SK-N-SH treated with all-trans-retinoic acid at 6 μM for 48 hours (cell line): ENCODE measurements around the gene CYBC1.
A peak's percentile ranks its signal among the peaks of the same experiment; 100 is the strongest.

ENCODE experiments used
- ATAC-seq: fragments of 200-7000 bp; cut with Tn5 transposase; 3 replicates; pipeline ENCODE4 v1.9.1; 2020; ENCODE audit warnings: mild to moderate bottlenecking, moderate library complexity
- ARNTL ChIP-seq: fragments of 450-650 bp; formaldehyde crosslinking; IDR thresholded peaks from 2 replicates; pipeline ENCODE4 v1.5.0; 2020; ENCODE audit warnings: low read depth, mild to moderate bottlenecking, moderate library complexity, borderline replicate concordance
- CSDC2 ChIP-seq: fragments of 250-450 bp; sonication (Bioruptor Pico); IDR thresholded peaks from 2 replicates; pipeline ENCODE4 v1.5.0; 2020; ENCODE audit warnings: mild to moderate bottlenecking, moderate library complexity
- CSRNP3 ChIP-seq: fragments of 250-450 bp; sonication (Bioruptor Pico); IDR thresholded peaks from 2 replicates; pipeline ENCODE4 v1.5.1; 2021; ENCODE audit warnings: mild to moderate bottlenecking, moderate library complexity
- ISL1 ChIP-seq: fragments of 250-450 bp; sonication (Bioruptor Pico); IDR thresholded peaks from 2 replicates; pipeline ENCODE4 v2.1.2; 2022; ENCODE audit warnings: mild to moderate bottlenecking, moderate library complexity
- OSR1 ChIP-seq: fragments of 250-450 bp; sonication (Bioruptor Pico); IDR thresholded peaks from 2 replicates; pipeline ENCODE4 v1.8.0; 2022; ENCODE audit warnings: moderate library complexity, mild to moderate bottlenecking, inconsistent platforms
- PATZ1 ChIP-seq: fragments of 250-450 bp; sonication (Bioruptor Pico); IDR thresholded peaks from 2 replicates; pipeline ENCODE4 v1.8.0; 2020; ENCODE audit warnings: mild to moderate bottlenecking, moderate library complexity, borderline replicate concordance
- POU6F1 ChIP-seq: fragments of 250-450 bp; sonication (Bioruptor Pico); IDR thresholded peaks from 2 replicates; pipeline ENCODE4 v1.8.0; 2021; ENCODE audit warnings: low read depth, mild to moderate bottlenecking, moderate library complexity, borderline replicate concordance
- PPARA ChIP-seq: fragments of 250-450 bp; sonication (Bioruptor Pico); IDR thresholded peaks from 2 replicates; pipeline ENCODE4 v1.5.0; 2020; ENCODE audit warnings: mild to moderate bottlenecking, borderline replicate concordance
- RARB ChIP-seq: fragments of 250-450 bp; sonication (Bioruptor Pico); IDR thresholded peaks from 2 replicates; pipeline ENCODE4 v1.8.0; 2021; ENCODE audit warnings: mild to moderate bottlenecking, moderate library complexity
- SNAI2 ChIP-seq: fragments of 250-450 bp; sonication (Bioruptor Pico); IDR thresholded peaks from 2 replicates; pipeline ENCODE4 v1.5.0; 2020; ENCODE audit warnings: mild to moderate bottlenecking, moderate library complexity
- TCF4 ChIP-seq: fragments of 250-450 bp; sonication (Bioruptor Pico); IDR thresholded peaks from 2 replicates; pipeline ENCODE4 v1.8.0; 2021; ENCODE audit warnings: mild to moderate bottlenecking, moderate library complexity, borderline replicate concordance
- TOX ChIP-seq: fragments of 250-450 bp; sonication (Bioruptor Pico); IDR thresholded peaks from 2 replicates; pipeline ENCODE4 v1.8.0; 2021; ENCODE audit warnings: mild to moderate bottlenecking, moderate library complexity, borderline replicate concordance
- ZC3H10 ChIP-seq: fragments of 250-450 bp; sonication (Bioruptor Pico); IDR thresholded peaks from 2 replicates; pipeline ENCODE4 v1.5.1; 2021; ENCODE audit warnings: mild to moderate bottlenecking, moderate library complexity
- ZFP3 ChIP-seq: fragments of 250-450 bp; sonication (Bioruptor Pico); IDR thresholded peaks from 2 replicates; pipeline ENCODE4 v1.5.0; 2020; ENCODE audit warnings: mild to moderate bottlenecking, moderate library complexity
- ZFP30 ChIP-seq: fragments of 450-650 bp; formaldehyde crosslinking; IDR thresholded peaks from 2 replicates; pipeline ENCODE4 v1.5.0; 2022; ENCODE audit warnings: mild to moderate bottlenecking, moderate library complexity
- ZNF565 ChIP-seq: fragments of 450-650 bp; formaldehyde crosslinking; conservative IDR thresholded peaks from 2 replicates; pipeline ENCODE4 v1.5.0; 2020; ENCODE audit warnings: low read depth, mild to moderate bottlenecking, moderate library complexity
- TF ChIP-seq, protein P1 (sequence below): fragments of 250-450 bp; sonication (Bioruptor Pico); IDR thresholded peaks from 2 replicates; pipeline ENCODE4 v1.5.1; 2020; ENCODE audit warnings: low read depth, mild to moderate bottlenecking, moderate library complexity
- TF ChIP-seq, protein P2 (sequence below): fragments of 250-450 bp; sonication (Bioruptor Pico); IDR thresholded peaks from 2 replicates; pipeline ENCODE4 v1.5.0; 2020; ENCODE audit warnings: mild to moderate bottlenecking, moderate library complexity

CYBC1 gene

GRCh38 chr17:82424863-82425159 lies 25.7 kb downstream of the CYBC1 start:
- TF ChIP-seq ZFP30 (CRISPR knock-in tag) (no peak), PATZ1 (no peak)
- ATAC-seq: no peak

DNA sequence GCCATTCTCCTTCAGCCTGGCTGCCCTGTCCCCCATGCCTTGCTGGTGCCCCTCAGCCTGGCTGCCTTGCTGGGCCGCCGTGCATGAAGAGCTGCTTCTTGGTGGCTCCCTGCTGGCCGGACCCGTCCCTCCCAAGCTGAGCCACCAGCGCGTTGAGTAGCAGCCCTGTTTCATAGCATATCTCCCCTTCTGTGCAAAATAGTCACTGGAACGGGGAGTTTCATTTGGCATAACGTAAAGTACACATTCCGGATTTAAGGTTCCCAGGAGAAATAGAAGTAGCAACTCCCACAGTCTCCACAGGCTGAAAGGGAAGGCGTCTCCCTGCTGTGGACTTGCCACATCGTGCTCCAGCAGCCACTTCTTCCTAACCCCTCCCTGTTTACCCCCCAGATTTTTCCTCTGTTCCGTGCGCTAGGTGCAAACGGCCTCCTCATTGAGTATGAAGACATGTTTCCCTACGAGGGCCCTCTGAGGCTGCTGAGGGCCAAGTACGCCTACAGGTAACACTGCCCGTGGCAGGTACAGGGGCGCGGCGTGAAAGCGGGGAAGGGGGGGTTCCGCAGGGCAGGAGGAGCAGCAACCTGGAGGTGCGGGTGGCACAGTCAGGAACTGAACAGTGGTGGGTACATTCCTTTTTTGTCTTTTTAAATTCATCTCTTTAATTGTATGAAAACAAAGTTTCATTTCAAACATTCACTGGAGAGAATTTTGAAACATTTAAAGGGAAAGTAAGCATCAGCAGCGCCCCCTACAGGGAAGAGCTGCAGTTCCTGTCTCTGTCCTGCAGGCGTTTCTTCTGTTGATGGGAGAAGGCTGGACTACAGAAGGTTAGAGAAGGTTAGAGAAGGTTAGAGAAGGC lies 26.3 kb downstream of the CYBC1 start:
- peak; percentile 75 for ATAC-seq
- TF ChIP-seq CSDC2 (CRISPR knock-in tag) (no peak), SNAI2 (CRISPR knock-in tag) (no peak), ZFP30 (CRISPR knock-in tag) (no peak), OSR1 (no peak), TCF4 (CRISPR knock-in tag) (no peak), ZC3H10 (CRISPR knock-in tag) (no peak), ZFP3 (CRISPR knock-in tag) (no peak), ZNF565 (CRISPR knock-in tag) (no peak), POU6F1 (CRISPR knock-in tag) (no peak), RARB (CRISPR knock-in tag) (no peak), PATZ1 (no peak), PPARA (no peak), ISL1 (CRISPR knock-in tag) (no peak), ARNTL (CRISPR knock-in tag) (no peak), TOX (no peak)
- TF ChIP-seq, protein P1, sequence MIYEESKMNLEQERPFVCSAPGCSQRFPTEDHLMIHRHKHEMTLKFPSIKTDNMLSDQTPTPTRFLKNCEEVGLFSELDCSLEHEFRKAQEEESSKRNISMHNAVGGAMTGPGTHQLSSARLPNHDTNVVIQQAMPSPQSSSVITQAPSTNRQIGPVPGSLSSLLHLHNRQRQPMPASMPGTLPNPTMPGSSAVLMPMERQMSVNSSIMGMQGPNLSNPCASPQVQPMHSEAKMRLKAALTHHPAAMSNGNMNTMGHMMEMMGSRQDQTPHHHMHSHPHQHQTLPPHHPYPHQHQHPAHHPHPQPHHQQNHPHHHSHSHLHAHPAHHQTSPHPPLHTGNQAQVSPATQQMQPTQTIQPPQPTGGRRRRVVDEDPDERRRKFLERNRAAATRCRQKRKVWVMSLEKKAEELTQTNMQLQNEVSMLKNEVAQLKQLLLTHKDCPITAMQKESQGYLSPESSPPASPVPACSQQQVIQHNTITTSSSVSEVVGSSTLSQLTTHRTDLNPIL: no peak
- TF ChIP-seq, protein P2, sequence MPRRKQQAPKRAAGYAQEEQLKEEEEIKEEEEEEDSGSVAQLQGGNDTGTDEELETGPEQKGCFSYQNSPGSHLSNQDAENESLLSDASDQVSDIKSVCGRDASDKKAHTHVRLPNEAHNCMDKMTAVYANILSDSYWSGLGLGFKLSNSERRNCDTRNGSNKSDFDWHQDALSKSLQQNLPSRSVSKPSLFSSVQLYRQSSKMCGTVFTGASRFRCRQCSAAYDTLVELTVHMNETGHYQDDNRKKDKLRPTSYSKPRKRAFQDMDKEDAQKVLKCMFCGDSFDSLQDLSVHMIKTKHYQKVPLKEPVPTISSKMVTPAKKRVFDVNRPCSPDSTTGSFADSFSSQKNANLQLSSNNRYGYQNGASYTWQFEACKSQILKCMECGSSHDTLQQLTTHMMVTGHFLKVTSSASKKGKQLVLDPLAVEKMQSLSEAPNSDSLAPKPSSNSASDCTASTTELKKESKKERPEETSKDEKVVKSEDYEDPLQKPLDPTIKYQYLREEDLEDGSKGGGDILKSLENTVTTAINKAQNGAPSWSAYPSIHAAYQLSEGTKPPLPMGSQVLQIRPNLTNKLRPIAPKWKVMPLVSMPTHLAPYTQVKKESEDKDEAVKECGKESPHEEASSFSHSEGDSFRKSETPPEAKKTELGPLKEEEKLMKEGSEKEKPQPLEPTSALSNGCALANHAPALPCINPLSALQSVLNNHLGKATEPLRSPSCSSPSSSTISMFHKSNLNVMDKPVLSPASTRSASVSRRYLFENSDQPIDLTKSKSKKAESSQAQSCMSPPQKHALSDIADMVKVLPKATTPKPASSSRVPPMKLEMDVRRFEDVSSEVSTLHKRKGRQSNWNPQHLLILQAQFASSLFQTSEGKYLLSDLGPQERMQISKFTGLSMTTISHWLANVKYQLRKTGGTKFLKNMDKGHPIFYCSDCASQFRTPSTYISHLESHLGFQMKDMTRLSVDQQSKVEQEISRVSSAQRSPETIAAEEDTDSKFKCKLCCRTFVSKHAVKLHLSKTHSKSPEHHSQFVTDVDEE (CRISPR knock-in tag): no peak

DNA sequence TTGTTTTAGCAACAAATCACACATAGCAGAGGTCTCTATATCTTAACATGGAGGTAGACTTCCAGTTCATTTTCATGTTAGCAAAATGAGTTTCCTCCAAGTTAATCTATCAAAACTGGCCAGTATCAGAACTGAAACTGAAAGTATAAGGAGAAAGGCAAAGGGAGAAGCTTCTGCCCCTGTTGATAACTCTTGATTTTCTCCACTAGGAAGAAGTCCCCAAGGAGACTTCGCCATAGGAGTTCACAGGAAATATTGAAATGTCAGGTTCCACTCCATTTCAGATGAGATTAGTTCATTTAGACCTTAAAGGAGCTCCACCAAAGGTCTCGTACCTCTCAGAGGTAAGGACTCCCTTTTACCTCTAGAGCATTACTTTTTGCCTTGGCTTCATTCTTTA lies 31.0 kb downstream of the CYBC1 start:
- TF ChIP-seq RARB (CRISPR knock-in tag) (no peak), CSRNP3 (CRISPR knock-in tag) (no peak), OSR1 (no peak), PATZ1 (no peak), ARNTL (CRISPR knock-in tag) (no peak), ZFP30 (CRISPR knock-in tag) (no peak)
- TF ChIP-seq, protein P2 (CRISPR knock-in tag): no peak
- ATAC-seq: no peak
